H1 (cell line): ENCODE data around the gene UBE2V1. TPM values are rescaled to one million over a fixed set of nuclear protein-coding genes. Genes with fewer than 3 reads are reported as not detected.

Experiments
- KDM1A ChIP-seq: fragments of 200-600, 300-600 bp; sonication (generic); IDR thresholded peaks from 2 replicates; pipeline ENCODE4 v1.7.1; 2016; ENCODE audit warnings: mild to moderate bottlenecking, low read length, borderline replicate concordance
- MAFK ChIP-seq: IDR thresholded peaks from 2 replicates; pipeline ENCODE4 v1.6.1; 2012; ENCODE audit warnings: low read depth, mild to moderate bottlenecking, improper control_type of control experiment, low read length
- PHF8 ChIP-seq: fragments of 200-600 bp; sonication (generic); conservative IDR thresholded peaks from 2 replicates; pipeline ENCODE4 v1.7.1; 2012; ENCODE audit warnings: low read depth, mild to moderate bottlenecking, inconsistent platforms, low read length, moderate library complexity
- SP2 ChIP-seq: IDR thresholded peaks from 2 replicates; pipeline ENCODE4 v1.6.1; 2012; ENCODE audit warnings: mild to moderate bottlenecking, low read length, inconsistent platforms
- polyA plus RNA-seq, 7 experiments: library from polyadenylated mRNA; depleted of rRNA in 3 of 7; stranded (reverse) in 5 of 7; unstranded in 2 of 7; fragments of >200 nt in 5 of 7; fragments of 200-250 nt in 2 of 7; gene quantifications; 1 replicate in 5 of 7; 2 replicates in 1 of 7; 4 replicates in 1 of 7; pipeline versions ENCODE4 v1.2.1 to v1.2.3, GENCODE V29; 2011 to 2013; ENCODE audit warnings: missing spikeins in 2 of 7, mixed read lengths in 2 of 7
- total RNA-seq: library from RNA; stranded (reverse); fragmentation: NEBNext Ultra II Directional; extraction: Animal tissue kit (Norgen Biotek cat#: 25700); gene quantifications from 2 replicates; pipeline ENCODE4 v1.2.1, GENCODE V29; 2021
- TF ChIP-seq, protein P1 (sequence below): IDR thresholded peaks from 2 replicates; pipeline ENCODE4 v1.6.1; 2012; ENCODE audit warnings: inconsistent platforms

The UBE2V1 gene
- total and polyA plus RNA-seq, 2 of the 8 experiments (the other 6 are each of a cell fraction or from before 2014, with no cell fraction given) = 141 to 184 TPM

DNA sequence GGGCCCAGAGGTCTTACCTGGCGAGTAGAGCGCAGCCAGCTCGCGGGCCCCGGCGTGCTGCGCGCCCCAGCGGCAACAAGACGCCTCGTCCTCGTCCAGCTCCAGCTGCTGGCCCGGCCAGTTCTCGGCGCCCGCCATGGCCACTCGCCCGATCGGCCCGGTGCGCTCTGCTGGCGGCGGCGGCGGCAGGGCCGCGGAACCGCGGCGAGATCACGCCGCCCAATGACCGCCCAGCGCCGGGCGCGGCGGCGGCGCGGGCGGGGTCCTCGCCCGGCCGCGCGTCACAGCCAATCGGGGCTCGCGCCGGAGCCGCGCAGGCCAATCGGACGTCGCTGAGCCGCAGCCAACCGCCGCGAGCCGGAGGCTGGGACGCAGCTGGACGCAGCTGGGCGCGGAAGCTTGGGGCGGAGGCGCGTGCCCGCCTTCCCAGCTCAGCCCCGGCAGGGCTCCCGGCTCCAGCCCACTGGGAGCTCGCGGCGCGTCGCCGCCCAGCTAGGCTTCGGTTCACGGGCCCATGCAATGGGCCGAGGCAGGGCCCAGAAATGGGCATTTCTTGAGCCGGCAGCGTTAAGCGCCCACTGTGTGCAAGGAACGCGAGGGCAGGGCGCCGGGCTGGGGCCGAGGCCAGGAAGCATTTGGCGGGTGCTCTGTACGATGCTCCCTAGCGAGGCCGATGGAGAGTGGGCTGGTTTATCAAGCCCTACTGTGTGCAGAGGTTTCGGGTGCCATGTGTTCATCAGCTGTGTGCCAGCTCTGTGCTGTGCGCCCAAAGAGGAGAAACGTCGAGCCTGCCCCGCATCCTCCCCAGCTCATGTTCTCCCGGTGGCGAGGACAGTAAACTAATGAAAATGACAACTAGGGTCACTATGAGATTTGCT is 40.8 kb upstream of the UBE2V1 start, which contains the start of gene PEDS1 (continued):
- TF ChIP-seq SP2 (no peak), MAFK (no peak; the same call in 1 of the 2 replicates), KDM1A (peak; percentile 31; the same call in 1 of the 2 replicates), PHF8 (peak; percentile 82)
- TF ChIP-seq, protein P1, sequence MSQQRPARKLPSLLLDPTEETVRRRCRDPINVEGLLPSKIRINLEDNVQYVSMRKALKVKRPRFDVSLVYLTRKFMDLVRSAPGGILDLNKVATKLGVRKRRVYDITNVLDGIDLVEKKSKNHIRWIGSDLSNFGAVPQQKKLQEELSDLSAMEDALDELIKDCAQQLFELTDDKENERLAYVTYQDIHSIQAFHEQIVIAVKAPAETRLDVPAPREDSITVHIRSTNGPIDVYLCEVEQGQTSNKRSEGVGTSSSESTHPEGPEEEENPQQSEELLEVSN = peak; percentile 92
- TF ChIP-seq, all 59 proteins: peak for 14
